ENCODE data around the gene CSTPP1.

GRCh38 chr11:47132981-47133380 lies 196.4 kb downstream of the CSTPP1 start:
- TF ChIP-seq, protein P1, sequence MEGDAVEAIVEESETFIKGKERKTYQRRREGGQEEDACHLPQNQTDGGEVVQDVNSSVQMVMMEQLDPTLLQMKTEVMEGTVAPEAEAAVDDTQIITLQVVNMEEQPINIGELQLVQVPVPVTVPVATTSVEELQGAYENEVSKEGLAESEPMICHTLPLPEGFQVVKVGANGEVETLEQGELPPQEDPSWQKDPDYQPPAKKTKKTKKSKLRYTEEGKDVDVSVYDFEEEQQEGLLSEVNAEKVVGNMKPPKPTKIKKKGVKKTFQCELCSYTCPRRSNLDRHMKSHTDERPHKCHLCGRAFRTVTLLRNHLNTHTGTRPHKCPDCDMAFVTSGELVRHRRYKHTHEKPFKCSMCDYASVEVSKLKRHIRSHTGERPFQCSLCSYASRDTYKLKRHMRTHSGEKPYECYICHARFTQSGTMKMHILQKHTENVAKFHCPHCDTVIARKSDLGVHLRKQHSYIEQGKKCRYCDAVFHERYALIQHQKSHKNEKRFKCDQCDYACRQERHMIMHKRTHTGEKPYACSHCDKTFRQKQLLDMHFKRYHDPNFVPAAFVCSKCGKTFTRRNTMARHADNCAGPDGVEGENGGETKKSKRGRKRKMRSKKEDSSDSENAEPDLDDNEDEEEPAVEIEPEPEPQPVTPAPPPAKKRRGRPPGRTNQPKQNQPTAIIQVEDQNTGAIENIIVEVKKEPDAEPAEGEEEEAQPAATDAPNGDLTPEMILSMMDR (IDR thresholded peaks at IDR 0.05): no peak
- TF ChIP-seq POLR2A (IDR thresholded peaks at IDR 0.05): no peak
